SHP77 (cell line): ENCODE measurements around the gene UGT1A6.
A peak's percentile ranks its signal among the peaks of the same experiment; 100 is the strongest.
"Not testable (repeated sequence)": the region's sequence is repeated elsewhere in the genome, so short reads cannot be mapped to it uniquely, and the experiment has no call there.

Experiments used
- DNase-seq, 2 experiments: peaks; one replicate each; lab custom pipeline; 2025; lab: John Stamatoyannopoulos, UW

Gene UGT1A6

DNA sequence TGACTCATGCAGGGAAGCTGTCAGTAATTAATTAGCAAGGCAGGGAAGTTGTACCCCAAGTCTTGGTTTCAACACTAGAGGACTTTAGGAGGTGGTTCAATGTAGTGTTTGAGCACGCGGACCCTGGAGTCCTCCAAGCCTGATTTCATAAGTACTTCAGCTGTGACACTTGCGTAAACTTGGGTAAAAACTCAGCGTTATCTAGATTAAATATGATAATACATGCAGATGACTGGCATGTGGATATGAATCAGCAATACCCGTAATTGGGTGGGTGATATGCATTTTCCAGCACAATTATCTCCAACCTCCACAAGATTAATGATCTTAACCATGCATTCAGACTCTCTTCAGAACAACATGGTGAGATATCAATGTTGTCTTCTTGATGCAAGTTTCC, 5.8 kb upstream of the UGT1A6 start:
- no peak for DNase-seq

DNA sequence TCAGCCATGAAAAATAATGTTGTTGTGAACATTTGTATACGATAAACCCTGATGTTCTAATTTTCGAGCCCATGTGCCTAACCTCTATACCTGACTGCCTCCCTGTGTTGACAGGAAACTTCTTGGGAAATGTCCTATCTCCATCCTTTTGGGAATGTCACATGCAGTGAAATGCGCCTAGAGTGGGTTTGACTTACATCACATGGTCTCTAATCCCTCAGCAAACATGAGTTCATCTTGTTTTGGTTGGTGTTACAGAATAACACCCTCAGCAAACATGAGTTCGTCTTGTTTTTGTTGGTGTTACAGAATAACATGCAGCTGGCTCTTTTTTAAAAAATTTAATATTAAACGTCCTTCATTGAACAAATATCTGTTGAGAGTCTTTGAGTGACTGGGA, 4.3 kb upstream of the UGT1A6 start:
- no peak for DNase-seq

DNA sequence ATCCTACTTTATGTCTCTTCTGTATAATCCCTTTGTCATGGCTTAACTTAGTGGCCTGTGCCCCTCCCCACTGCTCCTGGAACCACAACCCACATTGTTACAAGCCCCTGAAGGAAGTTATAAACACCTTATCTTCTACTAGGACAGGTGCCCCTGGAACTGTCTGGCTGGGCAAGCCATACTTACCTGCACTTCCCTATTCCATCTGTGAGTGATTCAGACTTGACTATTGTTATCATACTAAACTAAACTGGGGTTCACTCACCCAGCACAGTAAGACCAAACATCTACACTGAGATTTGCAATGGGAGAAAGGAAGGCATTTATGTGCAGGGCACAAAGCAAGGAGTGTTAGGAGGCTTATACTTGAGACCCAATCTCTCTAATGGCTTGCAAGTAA, 3.7 kb upstream of the UGT1A6 start:
- DNase-seq, result no peak

DNA sequence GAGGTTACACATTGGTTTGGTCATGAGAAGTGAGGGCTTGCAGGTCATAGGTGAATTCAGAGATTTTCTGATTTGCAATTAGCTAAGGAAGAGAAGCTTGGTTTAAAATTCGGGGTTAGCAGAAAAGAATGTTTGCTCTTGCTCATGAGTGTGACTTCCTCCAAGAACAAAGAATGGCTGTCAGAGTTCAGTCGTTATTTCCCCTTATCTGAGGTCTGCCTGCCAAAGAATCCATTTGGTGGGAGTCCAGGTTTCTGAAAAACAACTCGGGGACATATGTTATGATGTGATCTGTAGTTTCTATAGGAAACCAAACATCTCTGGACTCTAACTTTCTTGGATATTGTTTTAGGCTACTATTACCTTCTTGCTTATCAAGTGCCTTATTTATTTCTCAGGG, 3.2 kb upstream of the UGT1A6 start:
- DNase-seq, result no peak

DNA sequence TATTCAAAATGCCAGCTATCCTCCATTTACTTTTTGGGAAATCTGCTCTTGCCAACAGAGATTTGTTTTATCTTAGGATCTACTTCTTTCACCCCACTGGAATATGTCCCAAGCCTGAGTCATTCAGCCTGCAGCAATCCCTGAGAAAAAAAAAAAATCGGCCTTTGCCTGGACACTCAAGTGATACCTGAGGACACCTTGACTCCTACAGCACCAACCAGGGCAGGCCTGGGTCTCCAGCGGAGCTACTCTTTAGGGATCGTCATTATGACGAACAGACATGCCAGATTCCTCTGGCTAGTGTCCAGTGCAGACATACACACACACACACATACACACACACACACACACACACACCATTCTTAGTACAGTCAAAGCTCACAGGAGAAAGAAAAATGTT, 2.2 kb upstream of the UGT1A6 start:
- no peak for DNase-seq

DNA sequence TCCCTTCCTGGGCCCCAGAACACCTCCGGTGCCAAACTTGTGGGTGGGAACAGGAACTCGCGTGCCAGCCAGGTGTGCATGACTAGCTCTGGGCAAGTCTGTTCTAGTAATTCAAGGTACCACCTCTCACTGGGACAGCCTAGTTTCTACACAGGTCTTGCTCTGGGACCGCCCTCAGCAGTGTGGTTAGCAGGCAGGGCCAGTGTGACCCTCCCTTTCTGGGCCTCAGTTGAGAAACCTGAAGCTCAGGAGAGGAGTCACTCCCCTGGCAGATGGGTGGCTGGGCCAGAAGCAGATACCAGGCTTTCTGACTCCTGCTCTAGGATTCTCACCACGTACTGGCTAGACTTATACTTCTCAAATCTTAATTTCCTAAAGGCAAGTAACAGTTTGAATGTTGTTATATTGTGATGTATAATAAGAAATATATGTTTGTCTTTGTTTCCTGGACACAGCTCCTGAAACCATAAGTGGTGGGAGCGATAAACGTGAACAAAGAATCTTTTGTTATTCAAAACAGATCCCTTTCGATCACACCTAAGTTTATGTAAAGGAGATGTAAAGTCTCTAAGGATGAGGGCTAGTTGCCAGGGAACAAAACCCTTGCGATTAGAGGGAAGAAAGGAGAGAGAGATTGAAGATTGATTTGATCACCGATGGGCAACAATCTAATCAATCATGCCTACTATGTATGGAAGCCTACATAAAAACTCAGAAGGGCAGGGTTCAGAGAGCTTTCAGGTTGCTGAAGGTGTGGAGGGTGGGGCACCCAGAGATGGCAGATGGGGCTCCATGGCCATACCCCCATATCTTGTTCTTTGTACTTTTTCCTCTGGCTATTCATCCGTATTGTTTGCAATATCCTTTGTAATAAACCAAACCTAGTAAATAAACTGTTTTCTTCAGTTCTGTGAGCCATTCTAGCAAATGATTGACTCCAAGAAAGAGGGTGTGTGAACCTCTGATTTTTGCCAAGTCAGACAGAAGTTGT, 952 bp upstream of the UGT1A6 start:
- DNase-seq, result no peak

DNA sequence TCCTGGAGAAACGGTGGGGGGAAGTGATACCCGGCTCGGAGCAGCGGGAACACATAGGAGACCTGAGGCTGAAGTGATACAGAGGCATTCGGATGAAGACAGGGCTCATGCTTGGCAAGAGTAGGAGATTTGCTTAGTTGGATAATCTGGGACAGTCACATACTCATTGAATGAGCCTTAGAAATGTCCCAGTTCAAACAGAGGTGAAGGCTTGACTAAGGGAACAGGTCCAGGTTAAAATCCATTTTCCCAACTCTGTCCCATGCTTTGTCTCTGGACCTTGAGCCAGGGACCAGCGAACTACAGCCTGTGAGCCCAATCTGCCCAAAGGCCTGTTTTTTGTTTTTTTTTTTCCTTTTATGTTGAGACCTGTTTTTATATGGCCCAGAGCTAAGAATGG, 1.3 kb downstream of the UGT1A6 start:
- no peak for DNase-seq

DNA sequence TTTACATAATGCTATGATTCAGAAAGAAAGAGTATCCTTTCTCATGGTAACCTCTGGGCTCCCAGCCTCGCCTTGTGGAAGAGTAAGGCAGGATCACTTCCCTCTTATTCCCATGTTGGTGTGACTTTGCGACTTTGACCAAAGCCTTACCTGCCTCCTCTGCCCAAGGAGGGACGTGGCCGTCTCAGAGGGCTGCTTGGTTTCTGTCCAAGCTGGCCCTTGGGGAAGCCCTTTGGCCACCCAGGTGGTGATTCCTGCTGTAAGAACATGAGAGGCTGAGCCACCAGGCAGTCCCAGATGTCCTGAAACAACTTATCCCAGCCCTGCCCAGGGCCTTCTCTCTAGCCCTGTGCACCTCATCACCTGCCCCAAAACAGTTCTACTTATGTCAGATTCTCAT, 6.0 kb downstream of the UGT1A6 start:
- no peak for DNase-seq

DNA sequence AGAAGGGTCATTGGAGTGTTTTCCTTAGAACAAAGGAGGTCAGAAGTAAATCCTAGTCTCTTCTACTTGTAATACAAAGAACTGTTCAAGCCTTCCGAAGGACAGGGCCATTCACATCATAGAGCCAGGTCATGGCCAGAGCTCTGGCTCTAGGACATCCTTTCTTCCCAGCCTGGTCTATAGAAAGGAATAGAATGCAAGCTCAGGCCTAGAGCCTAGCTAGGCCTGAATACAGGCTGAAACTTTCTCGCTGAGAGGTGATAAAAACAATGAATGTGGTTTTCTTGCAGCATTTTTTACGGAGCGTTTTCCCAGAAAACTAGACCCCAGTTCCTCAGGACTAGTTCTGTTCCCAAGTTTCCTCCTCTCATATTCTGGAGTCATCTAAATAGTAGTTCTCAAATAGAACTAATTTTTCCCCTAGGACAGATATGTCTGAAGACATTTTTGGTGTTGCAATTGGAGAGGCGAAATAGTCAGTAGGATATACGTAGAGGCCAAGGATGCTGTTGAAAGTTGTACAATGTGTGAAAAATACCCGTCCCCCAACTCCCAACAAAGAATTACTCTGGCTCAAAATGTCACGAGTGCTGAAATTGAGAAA, 6.8 kb downstream of the UGT1A6 start:
- DNase-seq, result no peak

DNA sequence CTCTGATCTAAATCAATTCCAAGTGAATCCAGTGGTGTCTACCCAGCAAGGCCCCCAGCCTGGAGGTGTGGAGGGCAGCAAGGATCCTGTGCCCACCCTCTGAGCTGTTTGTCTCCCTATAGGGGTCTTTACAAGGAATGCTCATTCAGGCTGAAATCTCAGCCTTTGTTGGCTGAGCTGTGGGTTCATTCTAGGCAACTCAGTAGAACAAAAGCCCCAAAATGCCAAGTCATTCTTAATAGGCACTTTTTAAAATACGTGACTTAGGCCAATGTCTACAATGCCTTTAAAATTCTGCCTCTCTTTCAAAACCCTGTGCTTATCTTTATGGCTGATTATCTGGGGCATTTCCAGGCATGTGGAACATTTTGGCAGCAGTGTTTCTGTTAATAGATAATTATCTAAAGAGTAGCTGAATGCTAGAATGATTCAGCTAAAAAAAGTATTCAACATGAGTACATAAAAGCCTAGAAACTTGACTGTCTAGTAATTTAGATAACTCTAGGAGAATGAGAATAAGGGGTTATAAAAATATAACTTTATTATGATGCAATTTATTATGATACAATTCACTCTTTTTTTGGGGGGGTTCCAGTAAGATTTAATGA, 7.4 kb downstream of the UGT1A6 start:
- DNase-seq, result no peak

DNA sequence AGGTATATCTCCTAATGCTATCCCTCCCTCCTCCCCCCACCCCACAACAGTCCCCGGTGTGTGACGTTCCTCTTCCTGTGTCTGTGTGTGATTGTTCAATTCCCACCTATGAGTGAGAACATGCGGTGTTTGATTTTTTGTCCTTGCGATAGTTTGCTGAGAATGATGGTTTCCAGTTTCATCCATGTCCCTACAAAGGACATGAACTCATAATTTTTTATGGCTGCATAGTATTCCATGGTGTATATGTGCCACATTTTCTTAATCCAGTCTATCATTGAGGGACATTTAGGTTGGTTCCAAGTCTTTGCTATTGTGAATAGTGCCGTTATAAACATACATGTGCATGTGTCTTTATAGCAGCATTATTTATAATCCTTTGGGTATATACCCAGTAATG, 8.2 kb downstream of the UGT1A6 start:
- not testable (repeated sequence) for DNase-seq

DNA sequence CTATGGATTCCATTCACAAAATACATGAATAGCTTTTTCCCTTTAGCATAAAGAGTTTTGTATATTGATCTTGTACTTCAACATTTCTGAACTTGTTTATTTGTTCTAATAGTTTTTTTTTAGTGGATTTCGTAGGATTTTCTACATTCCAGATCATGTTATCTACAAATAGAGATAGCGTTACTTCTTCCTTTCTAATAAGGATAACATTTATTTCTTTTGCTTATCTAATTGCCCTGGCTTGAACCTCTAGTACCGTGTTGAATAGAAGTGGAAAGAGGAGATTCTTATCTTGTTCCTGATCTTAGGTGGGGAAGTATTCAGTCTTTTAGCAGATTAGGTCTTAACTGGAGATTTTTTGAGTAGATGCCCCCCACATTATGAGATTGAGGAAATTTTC, 9.5 kb downstream of the UGT1A6 start:
- DNase-seq, result no peak

DNA sequence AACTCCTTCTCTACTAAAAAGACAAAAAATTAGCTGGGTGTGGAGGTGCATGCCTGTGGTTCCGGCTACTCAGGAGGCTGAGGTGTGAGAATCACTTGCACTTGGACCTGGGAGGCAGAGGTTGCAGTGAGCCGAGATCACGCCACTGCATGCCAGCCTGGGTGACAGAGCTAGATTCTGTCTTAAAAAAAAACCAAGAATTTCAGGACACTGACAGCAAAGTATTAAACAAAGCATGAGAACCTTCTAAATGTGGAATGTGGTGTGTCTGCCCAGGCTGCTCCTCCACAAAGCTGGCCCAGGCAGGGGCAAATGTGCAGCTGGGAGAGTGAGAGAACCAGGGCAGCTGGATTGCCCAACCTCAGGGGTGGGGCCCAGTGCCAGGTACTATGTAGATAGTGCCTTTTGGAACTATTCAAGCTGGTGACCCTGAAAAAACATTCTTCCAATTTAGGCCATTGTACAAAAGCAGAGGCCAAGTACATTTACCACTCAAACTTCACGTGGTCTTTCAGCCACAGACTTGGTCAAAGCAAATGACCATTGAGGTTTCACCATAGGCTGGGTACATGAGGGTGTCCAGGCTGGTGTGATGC, 13.3 kb downstream of the UGT1A6 start:
- no peak for DNase-seq

DNA sequence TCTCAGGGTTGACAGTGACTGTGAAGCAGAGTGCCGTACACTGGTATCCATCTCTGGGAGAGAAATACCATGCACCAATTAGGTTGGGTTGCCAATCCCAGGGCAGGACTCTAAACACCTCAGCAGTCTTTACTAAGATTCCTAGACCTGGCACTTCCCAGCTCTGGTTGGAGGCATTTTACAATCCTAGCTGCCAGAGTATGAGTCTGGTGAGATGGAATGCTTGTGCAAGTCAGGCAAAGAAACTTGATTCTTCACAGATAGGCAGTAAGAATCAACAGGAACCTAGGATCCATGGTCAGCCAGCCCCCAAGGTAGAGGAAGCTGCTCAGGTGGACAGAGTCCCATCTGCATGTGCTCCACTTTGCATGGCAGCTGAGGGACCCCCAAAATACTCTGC, 14.0 kb downstream of the UGT1A6 start:
- no peak for DNase-seq

DNA sequence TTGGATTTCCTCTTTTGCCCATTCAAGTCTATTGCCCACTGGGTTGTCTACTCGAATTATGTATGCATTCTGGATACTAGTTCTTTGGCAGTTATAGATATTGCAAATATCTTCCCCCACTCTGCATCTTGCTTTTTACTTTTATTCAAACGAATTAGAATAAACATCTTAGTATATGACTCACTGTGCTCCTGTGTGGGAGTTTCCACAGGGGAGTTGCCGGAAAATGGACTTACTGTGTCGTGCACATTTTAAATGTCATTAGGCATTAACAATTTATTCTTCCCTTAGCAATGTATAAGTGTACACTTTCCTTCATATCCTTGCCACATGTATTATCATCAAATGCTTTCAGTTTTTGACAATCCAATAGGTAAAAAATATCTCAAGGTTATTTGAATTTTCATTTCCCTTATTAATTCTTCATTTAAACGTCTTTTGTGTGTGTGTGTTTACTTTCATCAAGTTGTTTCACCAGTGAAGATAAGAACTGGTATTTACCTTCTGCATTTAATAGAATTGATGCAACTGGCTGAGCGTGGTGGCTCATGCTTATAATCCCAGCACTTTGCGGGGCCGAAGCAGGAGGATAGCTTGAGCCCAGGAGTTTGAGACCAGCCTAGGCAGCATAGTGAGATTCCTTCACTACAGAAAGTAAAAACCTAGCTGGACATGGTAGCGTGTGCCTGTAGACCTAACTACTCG, 15.4 kb downstream of the UGT1A6 start:
- DNase-seq, result no peak

DNA sequence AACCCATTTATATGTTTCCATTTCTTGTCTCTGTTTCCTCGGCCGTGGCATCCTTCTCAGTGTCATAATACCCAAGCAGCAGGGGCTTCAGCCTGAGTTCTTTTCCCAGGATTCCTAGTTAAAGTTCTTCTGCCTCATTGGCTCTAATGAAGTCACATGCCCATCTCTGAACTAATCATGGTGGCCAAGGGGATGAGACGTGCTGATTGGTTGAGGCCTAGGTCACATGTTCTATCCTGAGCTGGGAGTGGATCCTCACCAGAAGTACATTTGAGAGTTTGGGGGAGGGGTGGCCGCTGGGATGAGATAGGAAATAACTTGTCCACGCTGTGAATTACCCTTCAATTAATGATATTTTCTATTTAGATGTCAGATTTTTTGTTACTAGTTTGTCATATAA, 16.3 kb downstream of the UGT1A6 start:
- DNase-seq, result no peak

DNA sequence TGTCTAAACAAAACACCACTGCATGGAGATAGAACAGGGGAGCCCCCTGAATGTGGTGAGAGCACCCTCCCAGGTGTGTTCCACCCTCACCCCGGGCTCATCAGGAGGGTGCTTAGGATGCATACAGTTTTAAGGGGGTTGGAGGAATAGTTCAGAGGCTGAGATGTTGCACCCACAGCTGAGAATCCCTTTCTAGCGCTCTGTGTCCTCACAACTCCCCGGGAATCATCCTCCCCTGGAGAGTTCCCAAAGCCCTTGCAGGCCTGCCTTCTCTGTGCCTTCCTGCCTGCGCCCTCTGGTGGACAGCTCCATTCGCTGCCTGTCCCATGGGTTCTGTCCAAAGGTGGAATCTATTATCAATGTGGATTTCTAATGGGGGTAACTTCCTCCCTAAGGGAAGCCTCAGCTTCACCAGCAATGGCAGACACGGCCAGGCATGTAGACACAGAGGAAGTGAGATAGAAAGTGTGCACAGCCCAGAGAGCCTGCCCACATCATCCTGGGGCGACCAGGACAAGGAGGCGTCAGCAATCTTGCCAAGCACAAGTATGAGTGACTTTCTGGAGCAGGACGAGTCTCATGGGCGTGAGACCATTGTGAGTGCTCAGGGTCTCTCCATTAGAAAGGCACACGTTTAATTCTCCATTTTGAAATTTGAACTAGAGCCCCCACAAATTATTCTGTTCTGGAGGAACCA, 18.8 kb downstream of the UGT1A6 start:
- peak; percentile 43 to 63 for DNase-seq

DNA sequence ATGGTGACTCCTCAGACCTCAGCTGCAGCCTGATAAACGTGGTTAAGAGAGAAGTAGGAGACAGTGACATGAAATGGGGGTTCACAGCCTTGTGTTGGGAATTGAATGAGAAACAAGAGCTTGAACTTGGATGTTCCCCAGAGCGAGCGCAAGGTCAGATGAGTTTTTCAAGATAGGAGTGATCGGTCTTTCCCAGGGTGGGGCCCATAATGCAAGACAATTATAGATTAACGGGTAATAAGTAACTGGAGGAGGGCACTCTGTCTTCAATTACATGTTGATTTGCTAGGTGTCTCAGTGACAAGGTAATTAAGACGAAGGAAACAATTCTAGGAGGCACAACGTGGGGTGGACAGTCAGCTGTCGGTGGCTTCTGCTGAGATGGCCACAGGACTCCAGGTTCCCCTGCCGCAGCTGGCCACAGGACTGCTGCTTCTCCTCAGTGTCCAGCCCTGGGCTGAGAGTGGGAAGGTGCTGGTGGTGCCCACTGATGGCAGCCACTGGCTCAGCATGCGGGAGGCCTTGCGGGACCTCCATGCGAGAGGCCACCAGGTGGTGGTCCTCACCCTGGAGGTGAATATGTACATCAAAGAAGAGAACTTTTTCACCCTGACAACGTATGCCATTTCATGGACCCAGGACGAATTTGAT, 20.0 kb downstream of the UGT1A6 start, which contains the start of gene UGT1A5:
Gene UGT1A5 (plus strand): TSS at position 297 of the 651 bp plus-strand sequence. CDS start 85 bp downstream, at position 382.
- no peak for DNase-seq

DNA sequence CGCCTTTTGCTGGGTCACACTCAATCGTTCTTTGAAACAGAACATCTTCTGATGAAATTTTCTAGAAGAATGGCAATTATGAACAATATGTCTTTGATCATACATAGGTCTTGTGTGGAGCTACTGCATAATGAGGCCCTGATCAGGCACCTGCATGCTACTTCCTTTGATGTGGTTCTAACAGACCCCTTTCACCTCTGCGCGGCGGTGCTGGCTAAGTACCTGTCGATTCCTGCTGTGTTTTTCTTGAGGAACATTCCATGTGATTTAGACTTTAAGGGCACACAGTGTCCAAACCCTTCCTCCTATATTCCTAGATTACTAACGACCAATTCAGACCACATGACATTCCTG, 20.5 kb downstream of the UGT1A6 start:
- no peak for DNase-seq

DNA sequence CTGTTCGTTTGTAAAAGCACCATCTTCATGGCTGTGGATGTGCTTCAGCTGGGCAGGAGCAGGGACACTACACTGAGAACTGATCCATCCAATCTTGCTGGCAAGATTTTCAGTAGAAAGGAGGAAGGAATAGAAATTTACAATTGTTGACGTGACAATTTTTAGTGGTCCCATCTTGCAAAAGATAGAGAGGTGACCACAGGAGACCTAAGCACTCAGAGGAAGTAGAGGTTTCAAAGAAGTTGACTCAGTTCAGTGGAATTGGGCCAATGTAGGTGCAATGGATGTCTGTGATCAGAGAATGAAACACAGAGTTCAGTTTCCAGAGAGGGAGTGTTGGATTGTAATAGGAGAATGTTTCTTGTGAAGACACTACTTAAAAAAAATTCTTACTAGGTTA, 21.4 kb downstream of the UGT1A6 start:
- no peak for DNase-seq

DNA sequence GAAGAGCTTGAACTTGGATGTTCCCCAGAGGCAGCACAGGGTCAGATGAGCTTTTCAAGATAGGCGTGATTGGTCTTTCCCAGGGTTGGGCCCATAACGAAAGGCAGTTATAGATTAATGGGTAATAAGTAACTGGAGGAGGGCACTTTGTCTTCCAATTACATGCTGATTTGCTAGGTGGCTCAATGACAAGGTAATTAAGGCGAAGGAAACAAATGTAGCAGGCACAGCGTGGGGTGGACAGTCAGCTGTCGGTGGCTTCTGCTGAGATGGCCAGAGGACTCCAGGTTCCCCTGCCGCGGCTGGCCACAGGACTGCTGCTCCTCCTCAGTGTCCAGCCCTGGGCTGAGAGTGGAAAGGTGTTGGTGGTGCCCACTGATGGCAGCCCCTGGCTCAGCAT, 25.9 kb downstream of the UGT1A6 start, which contains the start of gene UGT1A4:
Gene UGT1A4 (plus strand): TSS at position 185 of the 400 bp plus-strand sequence. CDS start 85 bp downstream, at position 270.
- DNase-seq, result no peak
